Heart left ventricle (tissue), 13 donors: ENCODE data around the gene KCNJ5.

ENCODE experiments used
- POLR2A ChIP-seq, 2 donors: fragments of 450-650 bp; IDR thresholded peaks; one replicate each; pipeline ENCODE4 v1.6.1; 2017; ENCODE audit warnings: antibody characterized with exemption in 2 of 2, mild to moderate bottlenecking in 2 of 2, moderate library complexity in 2 of 2
- TF ChIP-seq, protein P1 (sequence below), 12 donors: fragments of 200-600 bp; sonication (generic) in 4 of 12; IDR thresholded peaks; one replicate each; pipeline versions ENCODE4 v1.5.0 to v1.8.0; 2018 to 2022; ENCODE audit warnings: antibody characterized with exemption in 12 of 12, mild to moderate bottlenecking in 5 of 12
- donor health status: ischemic (EF 13 %, LVEDD 7.1; RV severe dilation, severe dysfunction).
- donor health status: DM: no; HTN: yes; CAD: no.
- donor health status: DM: no; HTN: no; CAD: no.
- donor health status: ischemic (EF 25% LVEDD 6.9; RV normal size, moderate dysfunction).
- donor health status: ischemic (EF 25% LVEDD 5.7; RV mildly dilated, moderate dysfunction).
- donor health status: ischemic (EF 35%, LVEDD 5.7; RV mildly dilated, moderate dysfunction).
- donor health status: nonischemic (EF 11% LVEDD 7.7; RV severe dilation, severe dysfunction).
- donor health status: DM: yes; HTN: yes; CAD: no.
- donor health status: PGD.
- donor health status: ischemic (EF 29% LVEDD 5.4; RV normal size, mild dysfunction).
- donor health status: nonischemic (EF 23%, LVEDD 6.1; RV moderate dilation, normal function).

GRCh38 chr11:128876133-128876650, 15.0 kb upstream of the KCNJ5 start:
- TF ChIP-seq, protein P1, sequence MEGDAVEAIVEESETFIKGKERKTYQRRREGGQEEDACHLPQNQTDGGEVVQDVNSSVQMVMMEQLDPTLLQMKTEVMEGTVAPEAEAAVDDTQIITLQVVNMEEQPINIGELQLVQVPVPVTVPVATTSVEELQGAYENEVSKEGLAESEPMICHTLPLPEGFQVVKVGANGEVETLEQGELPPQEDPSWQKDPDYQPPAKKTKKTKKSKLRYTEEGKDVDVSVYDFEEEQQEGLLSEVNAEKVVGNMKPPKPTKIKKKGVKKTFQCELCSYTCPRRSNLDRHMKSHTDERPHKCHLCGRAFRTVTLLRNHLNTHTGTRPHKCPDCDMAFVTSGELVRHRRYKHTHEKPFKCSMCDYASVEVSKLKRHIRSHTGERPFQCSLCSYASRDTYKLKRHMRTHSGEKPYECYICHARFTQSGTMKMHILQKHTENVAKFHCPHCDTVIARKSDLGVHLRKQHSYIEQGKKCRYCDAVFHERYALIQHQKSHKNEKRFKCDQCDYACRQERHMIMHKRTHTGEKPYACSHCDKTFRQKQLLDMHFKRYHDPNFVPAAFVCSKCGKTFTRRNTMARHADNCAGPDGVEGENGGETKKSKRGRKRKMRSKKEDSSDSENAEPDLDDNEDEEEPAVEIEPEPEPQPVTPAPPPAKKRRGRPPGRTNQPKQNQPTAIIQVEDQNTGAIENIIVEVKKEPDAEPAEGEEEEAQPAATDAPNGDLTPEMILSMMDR (IDR thresholded peaks at IDR 0.05): no peak
- no peak for TF ChIP-seq POLR2A (IDR thresholded peaks at IDR 0.05)
